Measurements from ENCODE around the gene CCL22. TPM values are rescaled to one million over a fixed set of nuclear protein-coding genes. Genes with fewer than 3 reads are reported as not detected.

CCL22 gene
- total RNA-seq, 1 experiment from 2014 or later = not detected

GRCh38 chr16:57384248-57385070 is 25.9 kb downstream of the CCL22 start:
- no peak overlapping the region for H3K18ac ChIP-seq (ENCODE audit: insufficient read length, low read depth, low read length)
- 0 out of 2 replicates have a peak, but pooled peaks cover 2% of the 10 kb centered on the region for H3K4me1 ChIP-seq (ENCODE audit: insufficient read depth, low read length)
- no peak overlapping the region for H3K4me3 Mint-ChIP-seq
- no peak overlapping the region for H2BK20ac ChIP-seq (ENCODE audit: low read depth, low read length, poor library complexity, severe bottlenecking)
- no peaks in the 10 kb centered on the region for H4K20me1 ChIP-seq (ENCODE audit: control insufficient read depth, insufficient read depth, insufficient read length)
- H4K91ac ChIP-seq (ENCODE audit: insufficient read length, low read depth, low read length) = no peak overlapping the region
- H3K23me2 ChIP-seq (ENCODE audit: insufficient read length, low read depth, low read length, poor library complexity, severe bottlenecking) = no peaks in the 10 kb centered on the region
- no peak overlapping the region for H2AFZ ChIP-seq (ENCODE audit: low read length)
- no peaks in the 10 kb centered on the region for H3K36me3 Mint-ChIP-seq (ENCODE audit: insufficient read depth in 1 of 3, low read depth in 3 of 3)
- no peaks in the 10 kb centered on the region for H3K79me2 ChIP-seq (ENCODE audit: insufficient read depth, low read length)
- H3K9me3 ChIP-seq (ENCODE audit: control insufficient read depth, low read depth, low read length) = no peaks in the 10 kb centered on the region
- no peak overlapping the region for H2AK5ac ChIP-seq (ENCODE audit: insufficient read length, low read length)
- no peak overlapping the region; a peak in 3 of 7 replicates for H3K27ac Mint-ChIP-seq
- H3T11ph ChIP-seq (ENCODE audit: low read length) = no peak overlapping the region
- H3K4me1 Mint-ChIP-seq = peaks cover 5 to 18% of the 10 kb centered on the region in 2 experiments
- no peak overlapping the region for H2BK12ac ChIP-seq (ENCODE audit: insufficient read length, low read depth, low read length)
- no peak overlapping the region for H3K23ac ChIP-seq (ENCODE audit: insufficient read length, low read depth, low read length)
- TF ChIP-seq CTCF (conservative IDR thresholded peaks at IDR 0.05) = no peak
- no peak for DNase-seq
- no peak overlapping the region for H3K9ac ChIP-seq (ENCODE audit: extremely low read depth, insufficient read length, low read length)
- no peak overlapping the region for H3K4me2 ChIP-seq (ENCODE audit: insufficient read depth, insufficient read length, low read length)
- H2BK5ac ChIP-seq (ENCODE audit: insufficient read length, low read length) = no peak overlapping the region
- peaks cover 3% of the 10 kb centered on the region for H3K27me3 Mint-ChIP-seq (ENCODE audit: low read depth)
- no peak overlapping the region for H3K4ac ChIP-seq (ENCODE audit: low read depth, low read length)
- no peaks in the 10 kb centered on the region for H3K27me3 ChIP-seq (ENCODE audit: insufficient read depth, low read length)
- H2BK120ac ChIP-seq (ENCODE audit: low read depth, low read length, poor library complexity, severe bottlenecking) = no peak overlapping the region
- H4K8ac ChIP-seq (replicated peaks; ENCODE audit: insufficient read length, low read depth, low read length) = no peak overlapping the region
- WGBS (ENCODE audit: extremely low coverage, insufficient read length, low lambda C conversion rate) = no CpG with 5 or more reads among the region's 11 CpGs
- H3K9me3 Mint-ChIP-seq = peaks cover 0 to 5% of the 10 kb centered on the region in 2 experiments; a peak in 1 of 5 replicates
- H3K56ac ChIP-seq (ENCODE audit: insufficient read length, low read depth, low read length) = no peak overlapping the region
- H2BK15ac ChIP-seq (ENCODE audit: low read depth, low read length) = no peak overlapping the region
- H3K27ac ChIP-seq (ENCODE audit: insufficient read length, low read depth, low read length) = no peak overlapping the region
- no peak overlapping the region; the same call in 1 of the 2 replicates for H3K14ac ChIP-seq (ENCODE audit: insufficient read depth, low read length)
- no peak overlapping the region for H4K5ac ChIP-seq (ENCODE audit: insufficient read length, low read depth, low read length)
- H3K79me1 ChIP-seq (ENCODE audit: insufficient read depth, low read depth, low read length, poor library complexity, severe bottlenecking) = no peaks in the 10 kb centered on the region

All from H9 (cell line).